GM13976 (cell line): ENCODE measurements around the gene THADA.
"Not testable (repeated sequence)": the region's sequence is repeated elsewhere in the genome, so short reads cannot be mapped to it uniquely, and the experiment has no call there.

Experiments
- DNase-seq: peaks from one replicate; pipeline ENCODE4 v3.0.0; 2012; ENCODE audit warnings: low spot score
- CTCF ChIP-seq: IDR thresholded peaks from 2 replicates; pipeline ENCODE4 v1.5.1; 2012; ENCODE audit warnings: borderline replicate concordance, mild to moderate bottlenecking; ENCODE audit not compliant: insufficient read depth; ENCODE audit errors: extremely low read depth, missing control alignments, control extremely low read depth
- in situ Hi-C: fragments of 300-500 bp; cut with MboI; formaldehyde crosslinking; loops from one replicate; pipeline ENCODE4 v1.12.0; 2022; ENCODE audit warnings: low sequenced_read_pairs, mixed read lengths, inconsistent platforms; ENCODE audit not compliant: unreplicated experiment

Gene THADA

DNA sequence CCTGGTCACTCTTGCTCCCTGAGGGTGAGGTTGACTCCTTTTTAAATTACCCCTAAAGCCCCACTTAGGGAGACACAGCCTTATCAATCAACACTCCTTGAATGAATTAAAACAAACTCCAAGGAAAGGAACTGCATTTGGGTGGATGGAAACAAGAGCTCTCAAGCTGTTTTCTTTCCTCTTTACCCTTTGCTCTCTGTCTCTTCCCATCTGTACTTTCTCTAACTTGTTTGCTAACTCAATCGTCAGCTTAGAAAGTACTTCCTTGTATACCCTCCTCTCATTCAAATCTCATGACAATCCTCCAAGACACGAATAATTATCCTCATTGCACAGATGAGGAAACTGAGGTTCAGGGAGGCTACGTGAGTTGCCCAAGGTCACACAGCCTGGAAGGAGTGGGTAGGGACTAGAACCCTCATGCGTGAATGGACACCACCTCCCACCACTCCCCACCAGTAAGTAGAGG lies 402.2 kb downstream of the THADA start:
- no peak for DNase-seq
- TF ChIP-seq CTCF = no peak
- in situ Hi-C loops = no loop called here

GRCh38 chr2:43192744-43193651 lies 402.8 kb downstream of the THADA start:
- no peak for TF ChIP-seq CTCF

GRCh38 chr2:43191947-43192516 lies 403.8 kb downstream of the THADA start:
- in situ Hi-C loops = no loop called here
- no peak for DNase-seq
- no peak for TF ChIP-seq CTCF

More at GRCh38 chr2:43192744-43193651, 402.8 kb downstream of the THADA start:
- no peak for DNase-seq
- in situ Hi-C loops = no loop called here

DNA sequence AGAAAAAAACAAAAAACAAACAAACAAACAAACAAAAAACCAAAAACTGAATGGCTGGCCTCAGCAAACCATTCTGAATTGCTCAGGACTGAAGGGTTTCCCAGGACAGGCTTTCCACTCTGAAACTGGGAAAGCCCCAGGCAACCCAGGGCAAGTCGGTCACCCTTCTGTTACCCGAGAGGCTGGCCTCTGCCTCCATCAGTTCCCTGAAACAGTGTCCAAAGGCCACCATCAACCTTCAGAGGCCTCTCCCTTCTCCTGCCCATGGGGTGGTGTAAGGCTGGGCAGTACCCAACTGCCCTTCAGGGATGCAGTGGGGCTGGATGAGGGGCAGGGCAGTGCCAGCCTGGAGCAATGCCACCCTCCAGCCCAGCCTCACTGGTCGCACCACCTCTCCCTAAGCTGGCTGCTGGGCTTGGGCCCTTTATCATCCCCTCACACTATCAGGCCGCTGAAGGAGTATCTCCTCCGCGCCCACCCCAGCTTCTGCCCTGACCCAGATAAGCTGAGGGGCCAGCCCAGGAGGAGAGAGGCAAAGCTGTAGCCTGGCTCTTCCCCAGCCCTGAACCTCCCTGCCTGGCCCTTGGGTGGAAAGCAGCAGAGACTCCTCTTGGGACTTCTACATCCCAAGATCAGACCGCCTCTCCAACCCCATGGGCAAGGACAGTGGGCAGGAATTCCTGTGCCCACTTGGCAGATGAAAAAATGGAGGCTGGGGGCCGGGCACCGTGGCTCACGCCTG lies 405.4 kb downstream of the THADA start:
- in situ Hi-C loops = no loop called here
- TF ChIP-seq CTCF = no peak
- DNase-seq = no peak

DNA sequence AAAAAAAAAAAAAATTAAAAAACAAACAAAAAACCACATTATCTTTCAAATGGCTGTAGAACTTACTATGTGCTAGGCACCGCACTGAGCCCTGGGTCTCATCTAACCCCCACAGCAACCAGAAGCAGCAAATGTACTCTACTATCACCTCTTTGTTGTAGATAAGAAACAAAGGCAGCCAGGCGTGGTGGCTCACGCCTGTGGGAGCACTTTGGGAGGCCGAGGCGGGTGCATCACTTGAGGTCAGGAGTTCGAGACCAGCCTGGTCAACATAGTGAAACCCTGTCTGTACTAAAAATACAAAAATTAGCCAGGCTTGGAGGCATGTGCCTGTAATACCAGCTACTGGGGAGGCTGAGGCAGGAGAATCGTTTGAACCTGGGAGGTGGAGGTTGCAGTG lies 406.0 kb downstream of the THADA start:
- in situ Hi-C loops = not testable (repeated sequence)

GRCh38 chr2:43188561-43189386 lies 407.1 kb downstream of the THADA start:
- no peak for DNase-seq
- no peak for TF ChIP-seq CTCF
- in situ Hi-C loops = no loop called here

More for the DNA sequence above, 406.0 kb downstream of the THADA start:
- DNase-seq = not testable (repeated sequence)
